ENCODE results near the gene POLR1H.

POLR1H gene

DNA sequence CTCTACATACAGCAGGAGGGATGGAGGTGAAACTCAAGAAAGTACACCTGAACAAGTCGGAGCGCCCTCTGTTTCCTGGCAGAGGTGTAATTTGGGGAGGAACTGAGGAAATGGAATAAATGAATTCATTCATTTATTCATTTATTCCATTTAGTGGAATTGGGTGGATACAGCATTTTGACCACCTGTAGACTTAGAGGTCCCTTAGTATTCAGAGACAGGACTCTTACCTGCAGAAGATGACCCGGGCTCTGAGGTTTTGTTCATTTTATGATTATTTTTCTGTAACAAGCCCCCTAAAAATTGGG is 42.8 kb downstream of the POLR1H start:
- Histone ChIP-seq H4K8ac (ENCODE audit: low read depth, low read length) (no peak overlapping the region), H2BK15ac (ENCODE audit: low read length) (no peak overlapping the region), H3K79me1 (ENCODE audit: low read depth, low read length) (no peaks in the 10 kb centered on the region), H3K36me3 (replicated peaks in 1 of 2; ENCODE audit: control insufficient read depth in 2 of 2, insufficient read depth in 2 of 2, low read length in 2 of 2) (no peaks in the 10 kb centered on the region), H3K23ac (ENCODE audit: low read depth, low read length, poor library complexity) (no peak overlapping the region), H2AK5ac (ENCODE audit: low read depth, low read length) (no peak overlapping the region), H3K18ac (ENCODE audit: low read length) (no peak overlapping the region), H2AFZ (ENCODE audit: low read length) (peak overlapping the region; percentile 82), H3K4me3 (ENCODE audit: low read length in 2 of 2) (no peak overlapping the region), H2BK12ac (ENCODE audit: low read length) (no peak overlapping the region), H2BK5ac (ENCODE audit: low read length) (no peak overlapping the region), H3K27ac (replicated peaks; ENCODE audit: low read length) (no peak overlapping the region), H2BK120ac (ENCODE audit: low read depth, low read length) (no peak overlapping the region), H3K27me3 (ENCODE audit: control insufficient read depth in 3 of 3, insufficient read depth in 3 of 3, low read depth in 1 of 3, low read length in 3 of 3) (peaks cover 17 to 73% (median 47%) of the 10 kb centered on the region in 3 experiments), H3K4me1 (ENCODE audit: control insufficient read depth in 2 of 2, insufficient read depth in 1 of 2, low read depth in 1 of 2, low read length in 2 of 2) (peaks cover 4 to 6% of the 10 kb centered on the region in 2 donors), H3K4me2 (ENCODE audit: insufficient read depth, low read length, poor library complexity, severe bottlenecking) (peak overlapping the region; percentile 45), H3K4ac (ENCODE audit: low read length) (no peak overlapping the region), H4K91ac (ENCODE audit: low read depth, low read length, poor library complexity) (no peak overlapping the region), H3K9me3 (replicated peaks in 1 of 2; ENCODE audit: control insufficient read depth in 2 of 2, insufficient read depth in 1 of 2, low read depth in 1 of 2, low read length in 2 of 2) (peaks cover 0 to 3% of the 10 kb centered on the region in 2 donors), H3K14ac (ENCODE audit: low read length) (no peak overlapping the region), H3K9ac (ENCODE audit: low read depth, low read length, poor library complexity) (no peak overlapping the region)
- no peak for DNase-seq (ENCODE audit: low spot score)
- WGBS, 2 donors (ENCODE audit: extremely low coverage in 2 of 2, insufficient read length in 2 of 2, insufficient replicate concordance in 1 of 2): no CpG with 5 or more reads among the region's 3 CpGs

DNA sequence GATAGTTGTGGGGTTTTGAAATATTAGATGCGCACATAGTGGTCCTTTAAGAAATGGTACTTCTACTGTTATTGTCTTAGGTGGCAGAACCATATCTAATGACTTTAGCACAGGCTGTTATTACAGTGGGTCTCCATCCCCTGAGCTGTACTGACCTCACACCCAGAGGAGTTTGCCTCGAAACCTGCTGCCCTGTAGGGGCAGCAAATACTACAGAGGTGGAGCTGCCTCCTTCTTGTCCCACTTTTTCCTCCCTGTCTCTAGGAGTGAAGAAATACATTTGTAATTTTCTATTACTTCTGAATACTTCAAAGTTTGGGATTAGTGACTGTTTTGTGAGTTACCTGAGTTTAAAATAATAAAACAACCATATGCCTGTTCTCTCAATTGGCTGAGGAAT is 43.6 kb downstream of the POLR1H start:
- no peak for DNase-seq (ENCODE audit: low spot score)
- Histone ChIP-seq H3K9me3 (replicated peaks in 1 of 2; ENCODE audit: control insufficient read depth in 2 of 2, insufficient read depth in 1 of 2, low read depth in 1 of 2, low read length in 2 of 2) (no peaks in the 10 kb centered on the region), H2AFZ (ENCODE audit: low read length) (no peak overlapping the region), H3K4me1 (ENCODE audit: control insufficient read depth in 2 of 2, insufficient read depth in 1 of 2, low read depth in 1 of 2, low read length in 2 of 2) (peaks cover 4 to 6% of the 10 kb centered on the region in 2 donors), H2BK12ac (ENCODE audit: low read length) (no peak overlapping the region), H4K91ac (ENCODE audit: low read depth, low read length, poor library complexity) (no peak overlapping the region), H3K79me1 (ENCODE audit: low read depth, low read length) (no peaks in the 10 kb centered on the region), H3K36me3 (replicated peaks in 1 of 2; ENCODE audit: control insufficient read depth in 2 of 2, insufficient read depth in 2 of 2, low read length in 2 of 2) (no peaks in the 10 kb centered on the region), H3K9ac (ENCODE audit: low read depth, low read length, poor library complexity) (no peak overlapping the region), H3K4me2 (ENCODE audit: insufficient read depth, low read length, poor library complexity, severe bottlenecking) (no peak overlapping the region), H3K14ac (ENCODE audit: low read length) (no peak overlapping the region), H3K27ac (replicated peaks; ENCODE audit: low read length) (no peak overlapping the region), H3K18ac (ENCODE audit: low read length) (no peak overlapping the region), H3K23ac (ENCODE audit: low read depth, low read length, poor library complexity) (no peak overlapping the region), H2BK120ac (ENCODE audit: low read depth, low read length) (no peak overlapping the region), H3K27me3 (ENCODE audit: control insufficient read depth in 3 of 3, insufficient read depth in 3 of 3, low read depth in 1 of 3, low read length in 3 of 3) (peaks cover 14 to 70% (median 42%) of the 10 kb centered on the region in 3 experiments), H2BK5ac (ENCODE audit: low read length) (no peak overlapping the region), H3K4me3 (ENCODE audit: low read length in 2 of 2) (no peak overlapping the region), H4K8ac (ENCODE audit: low read depth, low read length) (no peak overlapping the region), H2AK5ac (ENCODE audit: low read depth, low read length) (no peak overlapping the region), H2BK15ac (ENCODE audit: low read length) (no peak overlapping the region), H3K4ac (ENCODE audit: low read length) (no peak overlapping the region)
- no CpG with 5 or more reads among the region's 2 CpGs for WGBS, 2 donors (ENCODE audit: extremely low coverage in 2 of 2, insufficient read length in 2 of 2, insufficient replicate concordance in 1 of 2)

DNA sequence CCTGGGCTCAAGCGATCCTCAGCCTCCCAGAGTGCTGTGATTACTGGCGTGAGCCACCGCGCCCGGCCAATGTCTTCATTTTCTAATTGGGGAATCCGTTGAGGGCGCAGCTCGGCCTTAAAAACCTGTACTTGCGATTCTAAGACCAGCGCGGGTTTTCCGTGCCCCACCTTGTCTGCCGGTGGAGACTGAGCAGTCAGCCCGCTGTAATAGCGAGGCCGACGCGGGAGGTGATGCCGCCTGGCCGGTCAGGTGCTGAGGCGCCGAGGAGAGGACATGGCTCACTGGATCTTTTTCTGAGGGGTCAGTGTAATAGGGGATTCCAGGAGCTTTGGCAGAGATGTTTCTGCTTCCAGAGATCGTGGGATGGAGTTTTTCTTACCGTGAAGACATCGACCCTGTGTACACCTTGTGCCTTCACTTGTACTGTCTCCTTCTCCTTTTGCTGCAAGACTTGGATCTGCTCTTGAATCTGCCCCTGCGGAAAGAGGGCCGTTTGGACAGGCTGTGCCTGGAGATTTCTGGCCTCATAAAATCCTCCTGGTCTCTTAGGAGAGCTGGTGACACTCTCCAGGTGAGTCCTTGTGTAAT is 50.3 kb downstream of the POLR1H start:
- no peak overlapping the region for H3K9ac ChIP-seq (ENCODE audit: low read depth, low read length, poor library complexity)
- no peak overlapping the region for H3K4me2 ChIP-seq (ENCODE audit: insufficient read depth, low read length, poor library complexity, severe bottlenecking)
- no peaks in the 10 kb centered on the region for H3K9me3 ChIP-seq (replicated peaks in 1 of 2; ENCODE audit: control insufficient read depth in 2 of 2, insufficient read depth in 1 of 2, low read depth in 1 of 2, low read length in 2 of 2)
- no peak overlapping the region for H2BK12ac ChIP-seq (ENCODE audit: low read length)
- H3K79me1 ChIP-seq (ENCODE audit: low read depth, low read length): no peaks in the 10 kb centered on the region
- H2BK5ac ChIP-seq (ENCODE audit: low read length): no peak overlapping the region
- H3K36me3 ChIP-seq (replicated peaks in 1 of 2; ENCODE audit: control insufficient read depth in 2 of 2, insufficient read depth in 2 of 2, low read length in 2 of 2): no peaks in the 10 kb centered on the region
- no peak overlapping the region for H2BK120ac ChIP-seq (ENCODE audit: low read depth, low read length)
- H2AFZ ChIP-seq (ENCODE audit: low read length): no peak overlapping the region
- H3K23ac ChIP-seq (ENCODE audit: low read depth, low read length, poor library complexity): no peak overlapping the region
- no peaks in the 10 kb centered on the region for H3K4me1 ChIP-seq (ENCODE audit: control insufficient read depth in 2 of 2, insufficient read depth in 1 of 2, low read depth in 1 of 2, low read length in 2 of 2)
- H2AK5ac ChIP-seq (ENCODE audit: low read depth, low read length): no peak overlapping the region
- H3K27me3 ChIP-seq (ENCODE audit: control insufficient read depth in 3 of 3, insufficient read depth in 3 of 3, low read depth in 1 of 3, low read length in 3 of 3): peaks cover 0 to 52% (median 19%) of the 10 kb centered on the region in 3 experiments
- no peak overlapping the region for H3K18ac ChIP-seq (ENCODE audit: low read length)
- no CpG with 5 or more reads among the region's 27 CpGs for WGBS, 2 donors (ENCODE audit: extremely low coverage in 2 of 2, insufficient read length in 2 of 2, insufficient replicate concordance in 1 of 2)
- DNase-seq (ENCODE audit: low spot score): no peak
- H3K4ac ChIP-seq (ENCODE audit: low read length): no peak overlapping the region
- no peak overlapping the region for H4K91ac ChIP-seq (ENCODE audit: low read depth, low read length, poor library complexity)
- no peak overlapping the region for H3K4me3 ChIP-seq (ENCODE audit: low read length in 2 of 2)
- H3K27ac ChIP-seq (replicated peaks; ENCODE audit: low read length): no peak overlapping the region
- H4K8ac ChIP-seq (ENCODE audit: low read depth, low read length): no peak overlapping the region
- no peak overlapping the region for H2BK15ac ChIP-seq (ENCODE audit: low read length)
- H3K14ac ChIP-seq (ENCODE audit: low read length): no peak overlapping the region

GRCh38 chr6:30112402-30112994 is 51.4 kb downstream of the POLR1H start:
- no peaks in the 10 kb centered on the region for H3K4me1 ChIP-seq (ENCODE audit: control insufficient read depth in 2 of 2, insufficient read depth in 1 of 2, low read depth in 1 of 2, low read length in 2 of 2)
- peaks cover 0 to 52% (median 19%) of the 10 kb centered on the region in 3 experiments for H3K27me3 ChIP-seq (ENCODE audit: control insufficient read depth in 3 of 3, insufficient read depth in 3 of 3, low read depth in 1 of 3, low read length in 3 of 3)
- H3K9me3 ChIP-seq (replicated peaks in 1 of 2; ENCODE audit: control insufficient read depth in 2 of 2, insufficient read depth in 1 of 2, low read depth in 1 of 2, low read length in 2 of 2): no peaks in the 10 kb centered on the region
- no peaks in the 10 kb centered on the region for H3K36me3 ChIP-seq (replicated peaks in 1 of 2; ENCODE audit: control insufficient read depth in 2 of 2, insufficient read depth in 2 of 2, low read length in 2 of 2)
- DNase-seq (ENCODE audit: low spot score): no peak
- H3K79me1 ChIP-seq (ENCODE audit: low read depth, low read length): no peaks in the 10 kb centered on the region
- no peak overlapping the region for H2BK15ac ChIP-seq (ENCODE audit: low read length)
- H3K27ac ChIP-seq (replicated peaks; ENCODE audit: low read length): no peak overlapping the region
- H2BK120ac ChIP-seq (ENCODE audit: low read depth, low read length): no peak overlapping the region
- H3K4me2 ChIP-seq (ENCODE audit: insufficient read depth, low read length, poor library complexity, severe bottlenecking): no peak overlapping the region
- H3K9ac ChIP-seq (ENCODE audit: low read depth, low read length, poor library complexity): no peak overlapping the region
- no peak overlapping the region for H2AK5ac ChIP-seq (ENCODE audit: low read depth, low read length)
- no peak overlapping the region for H3K18ac ChIP-seq (ENCODE audit: low read length)
- no CpG with 5 or more reads among the region's 10 CpGs for WGBS, 2 donors (ENCODE audit: extremely low coverage in 2 of 2, insufficient read length in 2 of 2, insufficient replicate concordance in 1 of 2)
- H4K8ac ChIP-seq (ENCODE audit: low read depth, low read length): no peak overlapping the region
- no peak overlapping the region for H4K91ac ChIP-seq (ENCODE audit: low read depth, low read length, poor library complexity)
- H3K23ac ChIP-seq (ENCODE audit: low read depth, low read length, poor library complexity): no peak overlapping the region
- no peak overlapping the region for H2BK12ac ChIP-seq (ENCODE audit: low read length)
- no peak overlapping the region for H2AFZ ChIP-seq (ENCODE audit: low read length)
- H3K4me3 ChIP-seq (ENCODE audit: low read length in 2 of 2): no peak overlapping the region
- no peak overlapping the region for H3K4ac ChIP-seq (ENCODE audit: low read length)
- H2BK5ac ChIP-seq (ENCODE audit: low read length): no peak overlapping the region
- no peak overlapping the region for H3K14ac ChIP-seq (ENCODE audit: low read length)

All from neuronal stem cell (in vitro differentiated cells).